H1 (cell line): ENCODE measurements around the gene GRB14. TPM values are rescaled to one million over a fixed set of nuclear protein-coding genes. Genes with fewer than 3 reads are reported as not detected.
"Not testable (repeated sequence)": the region's sequence is repeated elsewhere in the genome, so short reads cannot be mapped to it uniquely, and the experiment has no call there.

Experiments
- CTCF ChIA-PET: fragments of 300-600 bp; sonication (Branson Sonifier 250); formaldehyde crosslinking; loops from one replicate; lab custom pipeline; 2021; ENCODE audit not compliant: partially characterized antibody; lab: Charles Lee
- POLR2A ChIA-PET: fragments of 300-600 bp; sonication (Branson Sonifier 250); formaldehyde crosslinking; loops from one replicate; lab custom pipeline; 2021; ENCODE audit warnings: inconsistent platforms; ENCODE audit not compliant: partially characterized antibody; lab: Charles Lee
- DNase-seq, 2 experiments: peaks; one replicate each; pipeline versions ENCODE4 v3.0.0 to v3.0.0-alpha.2; 2010 to 2022; ENCODE audit warnings: low spot score in 2 of 2, low read depth in 1 of 2, mixed read lengths in 1 of 2
- FAIRE-seq: peaks from 2 replicates; lab custom pipeline; 2011; peaks lifted over from hg19 to GRCh38; lab: Jason Lieb, UNC
- H2AFZ ChIP-seq: 2 replicates; pipeline ENCODE4 v1.8.1; 2012; ENCODE audit warnings: low read length, inconsistent platforms
- H2AK5ac ChIP-seq: 2 replicates; pipeline ENCODE4 v1.6.1; 2013; ENCODE audit warnings: low read depth, low read length
- H2BK120ac ChIP-seq: replicated peaks from 2 replicates; pipeline ENCODE3; 2013; ENCODE audit warnings: low read depth, low read length, inconsistent platforms
- H2BK12ac ChIP-seq: 2 replicates; pipeline ENCODE4 v1.6.1; 2013; ENCODE audit warnings: low read depth, low read length
- H2BK15ac ChIP-seq: 2 replicates; pipeline ENCODE4 v1.6.1; 2013; ENCODE audit warnings: low read length
- H2BK20ac ChIP-seq: 2 replicates; pipeline ENCODE4 v1.6.1; 2013; ENCODE audit warnings: low read length
- H2BK5ac ChIP-seq: 2 replicates; pipeline ENCODE4 v1.6.1; 2013; ENCODE audit warnings: low read depth, low read length
- H3K14ac ChIP-seq: 2 replicates; pipeline ENCODE4 v1.6.1; 2013; ENCODE audit warnings: inconsistent platforms; ENCODE audit not compliant: insufficient read length
- H3K18ac ChIP-seq: 2 replicates; pipeline ENCODE4 v1.6.1; 2013; ENCODE audit warnings: low read length; ENCODE audit errors: extremely low read depth
- H3K23ac ChIP-seq: 2 replicates; pipeline ENCODE4 v1.6.1; 2013; ENCODE audit warnings: inconsistent platforms; ENCODE audit not compliant: insufficient read length
- H3K23me2 ChIP-seq: 2 replicates; pipeline ENCODE4 v1.6.1; 2013; ENCODE audit warnings: low read depth, low read length
- H3K27ac ChIP-seq: 2 replicates; pipeline ENCODE4 v1.6.1; 2011; ENCODE audit warnings: low read depth, low read length, inconsistent platforms
- H3K27me3 ChIP-seq, 4 experiments: replicated peaks in 1 of 4; 1 replicate in 1 of 4; 2 replicates in 3 of 4; pipeline versions ENCODE4 v1.6.1 to v1.8.1; 2011 to 2013; ENCODE audit warnings: low read length in 3 of 4, mild to moderate bottlenecking in 3 of 4, inconsistent platforms in 2 of 4, mixed read lengths in 2 of 4, moderate library complexity in 1 of 4; ENCODE audit not compliant: control insufficient read depth in 3 of 4, insufficient read depth in 3 of 4; ENCODE audit errors: extremely low read depth in 1 of 4
- H3K36me3 ChIP-seq, 4 experiments: 2 replicates each; pipeline versions ENCODE4 v1.6.1 to v1.8.1; 2011 to 2013; ENCODE audit warnings: mild to moderate bottlenecking in 4 of 4, low read length in 3 of 4, moderate library complexity in 2 of 4, control low read depth in 1 of 4, inconsistent platforms in 1 of 4; ENCODE audit not compliant: insufficient read depth in 4 of 4, control insufficient read depth in 2 of 4
- H3K4ac ChIP-seq: replicated peaks from 2 replicates; pipeline ENCODE3; 2013; ENCODE audit warnings: low read length, low read depth, mixed read lengths, inconsistent platforms; ENCODE audit not compliant: insufficient read length
- H3K4me1 ChIP-seq, 4 experiments: replicated peaks in 1 of 4; 1 replicate in 1 of 4; 2 replicates in 3 of 4; pipeline versions ENCODE4 v1.6.1 to v1.8.1; 2011 to 2013; ENCODE audit warnings: low read length in 3 of 4, inconsistent platforms in 2 of 4, mixed read lengths in 1 of 4; ENCODE audit not compliant: insufficient read depth in 4 of 4, control insufficient read depth in 3 of 4
- H3K4me2 ChIP-seq, 2 experiments: 2 replicates each; pipeline versions ENCODE4 v1.6.1 to v1.8.1; 2011 to 2013; ENCODE audit warnings: low read depth in 2 of 2, low read length in 2 of 2, control low read depth in 1 of 2, inconsistent platforms in 1 of 2, mild to moderate bottlenecking in 1 of 2; ENCODE audit not compliant: insufficient read depth in 1 of 2
- H3K4me3 ChIP-seq, 4 experiments: fragments of 200-600, 300-600 bp in 1 of 4; sonication (generic), shearing (Covaris generic), sonication (Bioruptor Twin) in 1 of 4; 2 replicates each; pipeline versions ENCODE4 v1.5.1 to v1.8.1; 2011 to 2016; ENCODE audit warnings: low read length in 4 of 4, low read depth in 3 of 4, control low read depth in 2 of 4, inconsistent platforms in 2 of 4, mild to moderate bottlenecking in 2 of 4, mixed read lengths in 1 of 4, moderate library complexity in 1 of 4; ENCODE audit not compliant: insufficient read depth in 2 of 4; ENCODE audit errors: extremely low read depth in 1 of 4
- H3K56ac ChIP-seq: replicated peaks from 2 replicates; pipeline ENCODE3; 2013; ENCODE audit warnings: low read depth, mild to moderate bottlenecking, mixed read lengths, low read length, inconsistent platforms; ENCODE audit not compliant: insufficient read length
- H3K79me1 ChIP-seq: 2 replicates; pipeline ENCODE4 v1.6.1; 2013; ENCODE audit warnings: low read depth, low read length, control low read depth
- H3K79me2 ChIP-seq, 2 experiments: 2 replicates each; pipeline versions ENCODE4 v1.6.1 to v1.8.1; 2012 to 2013; ENCODE audit warnings: low read length in 2 of 2, mild to moderate bottlenecking in 2 of 2, inconsistent platforms in 1 of 2; ENCODE audit not compliant: insufficient read depth in 2 of 2, control insufficient read depth in 1 of 2
- H3K9ac ChIP-seq, 4 experiments: replicated peaks in 1 of 4; 1 replicate in 1 of 4; 2 replicates in 3 of 4; pipeline versions ENCODE4 v1.6.1 to v1.8.1; 2011 to 2013; ENCODE audit warnings: low read depth in 3 of 4, low read length in 3 of 4, control low read depth in 2 of 4, mild to moderate bottlenecking in 2 of 4, moderate library complexity in 2 of 4, inconsistent platforms in 1 of 4; ENCODE audit errors: extremely low read depth in 1 of 4
- H3K9me3 ChIP-seq, 2 experiments: 2 replicates each; pipeline versions ENCODE4 v1.6.1 to v1.8.1; 2012 to 2013; ENCODE audit warnings: mild to moderate bottlenecking in 2 of 2, moderate library complexity in 2 of 2, control low read depth in 1 of 2, inconsistent platforms in 1 of 2, low read depth in 1 of 2, low read length in 1 of 2, mixed read lengths in 1 of 2; ENCODE audit not compliant: insufficient read depth in 2 of 2
- H4K20me1 ChIP-seq, 2 experiments: replicated peaks in 1 of 2; 2 replicates each; pipeline versions ENCODE3 to v1.8.1; 2011 to 2013; ENCODE audit warnings: inconsistent platforms in 2 of 2, low read length in 2 of 2, mild to moderate bottlenecking in 1 of 2; ENCODE audit not compliant: insufficient read depth in 2 of 2, control insufficient read depth in 1 of 2
- H4K5ac ChIP-seq: 2 replicates; pipeline ENCODE4 v1.6.1; 2013; ENCODE audit warnings: low read length, low read depth, mixed read lengths, inconsistent platforms; ENCODE audit not compliant: insufficient read length
- H4K8ac ChIP-seq: 2 replicates; pipeline ENCODE4 v1.8.0; 2013; ENCODE audit warnings: mild to moderate bottlenecking, moderate library complexity, low read length, inconsistent platforms; ENCODE audit not compliant: insufficient read depth; ENCODE audit errors: extremely low read depth
- H4K91ac ChIP-seq: replicated peaks from 2 replicates; pipeline ENCODE3; 2013; ENCODE audit warnings: low read length, mixed read lengths, inconsistent platforms; ENCODE audit not compliant: insufficient read length
- WGBS, 2 experiments: shearing (Covaris generic) in 1 of 2; methylation state at CpG; one replicate each; pipeline versions ENCODE4 v1.1.6 to v1.1.7; 2013 to 2015; ENCODE audit warnings: low lambda C conversion rate in 2 of 2, mixed read lengths in 2 of 2, inconsistent platforms in 1 of 2, low coverage in 1 of 2, missing lambda C conversion rate in 1 of 2; ENCODE audit not compliant: insufficient replicate concordance in 2 of 2, insufficient coverage in 1 of 2, insufficient read length in 1 of 2; ENCODE audit errors: extremely low coverage in 1 of 2, missing lambda C conversion rate in 1 of 2; 5-methylcytosine and 5-hydroxymethylcytosine counted together
- polyA plus RNA-seq, 7 experiments: library from polyadenylated mRNA; depleted of rRNA in 3 of 7; stranded (reverse) in 5 of 7; unstranded in 2 of 7; fragments of >200 nt in 5 of 7; fragments of 200-250 nt in 2 of 7; gene quantifications; 1 replicate in 5 of 7; 2 replicates in 1 of 7; 4 replicates in 1 of 7; pipeline versions ENCODE4 v1.2.1 to v1.2.3, GENCODE V29; 2011 to 2013; ENCODE audit warnings: missing spikeins in 2 of 7, mixed read lengths in 2 of 7
- total RNA-seq: library from RNA; stranded (reverse); fragmentation: NEBNext Ultra II Directional; extraction: Animal tissue kit (Norgen Biotek cat#: 25700); gene quantifications from 2 replicates; pipeline ENCODE4 v1.2.1, GENCODE V29; 2021

GRB14 gene
- total and polyA plus RNA-seq, 2 of the 8 experiments (the other 6 are each of a cell fraction or from before 2014, with no cell fraction given): 2.5 to 11.6 TPM

- H4K20me1 ChIP-seq, H3K56ac ChIP-seq, H3K4me3 ChIP-seq, H4K5ac ChIP-seq, H2BK12ac ChIP-seq, H2BK15ac ChIP-seq, H3K4ac ChIP-seq, H2BK20ac ChIP-seq, H3K14ac ChIP-seq, H3K9me3 ChIP-seq, FAIRE-seq, H2BK5ac ChIP-seq, POLR2A ChIA-PET, H4K8ac ChIP-seq, H3K36me3 ChIP-seq, H2BK120ac ChIP-seq, DNase-seq, CTCF ChIA-PET, H3K27me3 ChIP-seq, H3K4me1 ChIP-seq, H3K18ac ChIP-seq, H3K79me2 ChIP-seq, H2AK5ac ChIP-seq, H3K27ac ChIP-seq, H2AFZ ChIP-seq, H3K79me1 ChIP-seq, H3K9ac ChIP-seq, H4K91ac ChIP-seq, H3K23ac ChIP-seq, H3K23me2 ChIP-seq, H3K4me2 ChIP-seq: not testable (repeated sequence)
- WGBS, 2 experiments: 91% methylated on average over 2 of the region's 3 CpGs; no CpG with 5 or more reads in 1 of the 2 experiments
Measured at GRCh38 chr2:164628319-164628718, 7.0 kb upstream of the GRB14 start.
